HT-29 (cell line): ENCODE results near the gene SMG6. TPM values are rescaled to one million over a fixed set of nuclear protein-coding genes. Genes with fewer than 3 reads are reported as not detected.

Experiments used
- DNase-seq: peaks from one replicate; pipeline ENCODE4 v3.0.0-alpha.2; 2015; ENCODE audit warnings: low spot score
- total RNA-seq: library from RNA; depleted of rRNA; stranded (reverse); fragments of >200 nt; shearing (Covaris generic); gene quantifications from 2 replicates; pipeline ENCODE4 v1.2.3, GENCODE V29; 2014

SMG6 gene
- total RNA-seq, 1 experiment from 2014 or later: 14.9 TPM

DNA sequence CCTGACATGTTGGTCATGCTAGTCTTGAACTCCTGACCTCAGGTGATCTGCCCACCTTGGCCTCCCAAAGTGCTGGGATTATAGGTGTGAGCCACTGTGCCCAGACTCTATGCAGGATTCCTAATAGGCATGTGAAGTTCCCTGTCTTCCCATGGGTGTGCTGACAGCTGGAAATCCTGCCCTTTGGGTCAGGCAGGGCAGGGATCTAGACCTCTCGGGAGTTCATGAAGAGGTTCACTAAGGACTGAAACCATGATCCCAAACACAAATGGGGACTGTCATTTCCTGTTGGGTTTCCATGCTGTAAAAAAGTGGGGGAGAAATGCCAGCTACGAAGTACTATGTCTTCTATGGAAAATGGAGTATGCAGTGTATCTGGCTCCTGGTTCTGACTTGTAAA lies 196.5 kb downstream of the SMG6 start:
- DNase-seq: no peak

DNA sequence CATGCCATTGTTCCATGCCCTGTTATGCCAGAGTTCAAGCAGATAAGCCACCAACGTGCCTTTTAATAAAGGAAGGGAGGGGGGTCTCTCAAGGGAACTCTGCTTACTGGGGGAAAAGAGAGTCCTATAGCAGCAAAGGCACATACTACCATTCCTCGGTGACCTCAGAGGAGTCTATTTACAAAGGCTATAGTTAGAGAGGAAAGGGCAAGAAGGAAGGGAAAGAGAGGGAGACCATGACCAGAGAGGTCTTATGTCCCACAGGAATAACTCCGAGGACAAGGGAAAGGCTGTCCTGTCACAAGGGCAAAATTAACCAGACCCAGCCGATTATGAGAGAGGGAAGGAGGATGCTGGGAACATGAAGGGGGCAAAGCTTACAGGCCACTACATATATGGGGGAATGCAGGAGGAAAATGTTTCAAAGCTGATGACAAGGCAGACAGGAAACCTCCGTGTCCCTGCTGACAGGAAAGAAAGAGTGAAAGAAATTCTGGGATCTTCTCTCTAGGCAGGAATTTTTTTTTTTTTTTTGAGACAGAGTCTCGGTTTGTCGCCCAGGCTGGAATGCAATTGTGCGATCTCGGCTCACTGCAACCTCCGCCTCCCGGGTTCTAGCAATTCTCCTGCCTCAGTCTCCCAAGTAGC lies 197.2 kb downstream of the SMG6 start:
- DNase-seq: no peak

DNA sequence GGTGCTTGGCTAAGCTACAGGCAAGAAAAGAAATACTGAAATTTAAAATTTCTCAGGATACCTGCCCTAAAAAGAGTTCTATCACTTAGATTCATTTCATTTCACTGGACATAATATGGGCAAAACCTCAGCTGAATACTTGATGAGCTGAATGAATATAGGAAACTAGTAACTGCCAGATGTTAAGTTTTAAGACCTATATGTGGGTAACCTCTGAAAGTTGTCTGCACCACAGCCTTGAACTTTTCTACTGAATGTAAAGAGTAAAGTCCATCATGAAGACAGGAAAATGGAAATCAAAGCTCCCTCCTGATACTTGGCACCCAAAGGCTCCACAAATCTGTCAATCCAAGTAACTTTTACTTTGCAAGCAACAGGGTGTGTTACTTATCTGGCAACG lies 197.9 kb downstream of the SMG6 start:
- no peak for DNase-seq

DNA sequence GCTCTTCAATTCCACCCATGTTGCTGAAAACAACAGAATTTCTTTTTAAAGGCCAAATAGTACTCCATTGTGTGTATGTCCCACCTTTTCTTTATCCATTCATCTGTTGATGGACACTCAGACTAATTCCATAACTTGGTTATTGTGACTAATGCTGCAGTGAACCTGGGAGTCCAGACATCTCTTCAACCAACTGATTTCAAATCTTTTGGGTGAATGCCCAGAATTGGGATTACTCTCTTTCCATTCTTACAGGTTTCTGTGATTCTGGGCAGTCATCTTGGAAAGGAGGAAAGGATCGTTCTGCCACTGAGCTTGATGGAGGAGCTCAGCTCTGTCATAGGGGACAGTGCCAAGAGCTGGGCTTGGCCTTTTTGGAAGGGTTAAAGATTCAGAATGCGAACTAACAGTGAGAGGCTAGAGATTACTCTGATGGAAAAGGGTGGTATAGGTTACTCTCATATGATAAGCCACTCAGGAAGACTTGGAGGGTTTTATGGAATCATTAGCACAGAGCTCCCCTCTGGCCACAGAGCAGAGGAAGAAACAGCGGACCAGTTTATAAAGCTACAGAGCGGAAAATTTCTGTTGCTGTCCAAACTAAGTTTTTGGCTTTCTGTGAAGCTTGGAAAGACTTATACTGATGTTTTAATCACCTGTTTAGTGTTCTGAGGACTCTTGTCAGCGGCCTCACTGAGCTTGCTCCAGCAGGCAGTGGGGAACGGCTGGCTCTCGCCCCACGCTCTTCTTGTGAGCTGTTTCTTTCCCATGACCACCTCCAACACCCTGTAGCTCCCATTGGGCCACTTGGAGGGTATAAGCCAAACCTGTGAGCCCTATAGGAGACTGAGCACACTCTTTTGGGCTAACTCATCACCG lies 200.4 kb downstream of the SMG6 start:
- DNase-seq: peak; percentile 2

DNA sequence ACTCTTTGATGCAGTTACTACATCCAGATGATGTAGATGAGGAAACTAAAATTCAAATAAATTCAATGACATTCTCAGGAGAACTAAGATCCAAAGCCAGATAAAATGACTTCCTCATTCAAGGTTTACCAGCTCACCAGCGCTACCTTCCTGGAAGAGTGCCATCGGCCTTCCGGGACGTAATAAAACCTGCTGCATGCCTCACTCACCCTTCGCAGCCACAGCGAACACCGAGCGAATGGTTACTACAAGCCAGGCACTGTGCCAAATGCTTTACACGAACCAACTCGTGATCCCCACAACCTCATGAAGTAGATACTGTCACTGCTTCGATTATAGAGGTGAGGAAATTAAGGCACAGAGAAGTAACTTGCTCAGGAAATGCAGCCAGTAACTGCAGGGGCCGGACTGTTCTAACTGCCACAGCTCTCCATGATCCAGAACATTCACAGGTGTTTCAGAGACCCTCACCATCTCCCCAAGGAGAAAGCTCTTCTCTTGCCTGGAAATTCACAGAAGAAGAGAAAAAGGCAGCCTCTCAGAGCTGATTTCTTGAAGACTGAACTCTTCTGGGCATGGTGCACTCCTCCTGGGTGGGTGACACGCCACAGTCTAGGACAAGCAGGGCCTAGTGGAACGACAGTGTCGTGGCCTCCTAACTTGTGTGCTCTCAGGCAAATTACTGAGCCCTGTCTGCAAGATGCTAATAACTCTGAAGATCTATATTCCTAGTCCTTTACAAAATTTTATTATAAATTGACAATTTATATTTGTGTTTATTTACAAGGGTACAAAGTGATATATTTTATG lies 201.9 kb downstream of the SMG6 start:
- DNase-seq: peak; percentile 98

DNA sequence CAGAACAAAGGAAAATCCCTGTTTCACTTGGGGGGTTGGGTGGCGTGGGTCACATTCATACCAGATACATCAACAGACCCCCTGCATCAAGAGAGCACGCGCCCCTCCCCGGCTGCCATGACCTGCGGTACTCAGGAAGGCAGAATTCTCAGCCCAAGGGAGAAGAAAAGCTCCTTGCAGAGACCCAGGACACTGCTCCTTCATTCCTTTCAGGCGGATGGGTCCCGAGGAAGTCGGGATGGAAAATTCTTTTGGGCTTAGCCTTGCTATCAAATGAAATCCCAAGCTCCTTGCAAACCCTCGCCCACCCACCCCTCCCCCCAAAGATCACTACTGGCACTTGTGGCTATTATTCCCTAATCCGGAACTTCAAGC lies 208.1 kb downstream of the SMG6 start:
- no peak for DNase-seq

DNA sequence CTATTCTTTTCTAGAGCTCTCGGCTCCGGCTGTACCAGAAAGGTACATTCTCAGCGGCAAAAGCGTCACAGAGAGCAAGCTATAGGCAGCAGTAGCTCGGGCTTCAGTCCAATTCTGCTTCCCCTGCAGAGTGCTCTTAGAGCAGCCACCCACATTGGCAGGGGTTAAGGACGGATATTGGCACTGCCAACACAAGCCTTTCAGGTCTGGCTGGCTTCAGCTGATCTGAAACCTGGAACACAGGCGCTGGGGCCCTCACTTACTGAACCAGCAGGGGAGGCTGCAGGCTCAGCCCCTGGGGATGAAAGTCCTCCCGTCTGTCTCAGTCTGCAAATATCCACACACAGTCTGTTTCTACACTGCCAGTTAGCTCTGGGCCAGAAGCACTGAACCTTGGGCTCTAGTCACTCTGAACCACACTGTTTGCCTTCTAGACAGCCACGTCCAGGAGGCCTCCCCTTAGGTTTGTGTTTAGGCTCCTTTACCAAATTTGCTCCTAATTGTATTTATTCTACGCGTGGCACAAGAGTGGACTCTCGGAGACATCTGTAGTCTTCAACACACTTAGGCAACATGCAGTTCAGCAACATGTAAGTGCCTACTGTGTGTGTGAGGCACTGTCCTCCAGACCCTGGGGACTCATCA lies 208.6 kb downstream of the SMG6 start:
- peak; percentile 28 for DNase-seq

DNA sequence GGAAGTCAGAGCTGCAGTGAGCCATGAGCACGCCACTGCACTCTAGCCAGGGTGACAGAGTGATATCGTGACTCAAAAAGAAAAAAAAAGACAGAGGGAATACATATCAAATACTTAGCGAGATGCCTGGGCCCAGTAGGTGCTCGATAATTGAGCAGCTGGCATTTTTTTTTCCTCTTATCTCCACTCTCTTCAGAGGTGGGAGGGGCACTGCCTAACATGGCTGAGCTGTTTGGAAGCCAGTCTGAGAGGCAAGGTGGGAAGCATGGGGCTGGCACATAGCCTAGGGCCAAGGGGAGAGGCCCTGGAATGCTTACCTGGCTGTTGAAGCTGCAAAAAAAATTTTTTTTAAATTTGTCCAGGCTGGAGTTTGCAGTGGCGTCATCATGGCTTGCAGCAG lies 210.2 kb downstream of the SMG6 start:
- no peak for DNase-seq

DNA sequence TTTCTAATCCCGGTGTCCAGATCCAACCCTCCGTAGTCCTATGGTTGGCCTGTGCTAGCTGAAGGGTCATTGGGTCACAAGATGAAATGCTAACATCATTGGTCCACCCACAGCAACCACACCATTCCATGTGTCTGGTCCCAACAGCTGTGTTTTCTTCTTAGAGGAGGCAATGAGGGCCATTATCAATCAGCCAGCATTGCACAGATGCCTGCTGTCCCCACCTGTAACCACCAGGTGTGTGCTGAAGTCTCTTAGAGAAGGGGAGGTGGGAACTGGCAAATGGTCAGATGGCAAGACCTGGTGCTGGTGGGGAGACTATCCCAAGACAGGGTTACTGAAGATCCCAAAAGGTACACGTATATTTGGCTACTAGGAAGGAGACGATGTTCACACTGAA lies 211.3 kb downstream of the SMG6 start:
- no peak for DNase-seq

DNA sequence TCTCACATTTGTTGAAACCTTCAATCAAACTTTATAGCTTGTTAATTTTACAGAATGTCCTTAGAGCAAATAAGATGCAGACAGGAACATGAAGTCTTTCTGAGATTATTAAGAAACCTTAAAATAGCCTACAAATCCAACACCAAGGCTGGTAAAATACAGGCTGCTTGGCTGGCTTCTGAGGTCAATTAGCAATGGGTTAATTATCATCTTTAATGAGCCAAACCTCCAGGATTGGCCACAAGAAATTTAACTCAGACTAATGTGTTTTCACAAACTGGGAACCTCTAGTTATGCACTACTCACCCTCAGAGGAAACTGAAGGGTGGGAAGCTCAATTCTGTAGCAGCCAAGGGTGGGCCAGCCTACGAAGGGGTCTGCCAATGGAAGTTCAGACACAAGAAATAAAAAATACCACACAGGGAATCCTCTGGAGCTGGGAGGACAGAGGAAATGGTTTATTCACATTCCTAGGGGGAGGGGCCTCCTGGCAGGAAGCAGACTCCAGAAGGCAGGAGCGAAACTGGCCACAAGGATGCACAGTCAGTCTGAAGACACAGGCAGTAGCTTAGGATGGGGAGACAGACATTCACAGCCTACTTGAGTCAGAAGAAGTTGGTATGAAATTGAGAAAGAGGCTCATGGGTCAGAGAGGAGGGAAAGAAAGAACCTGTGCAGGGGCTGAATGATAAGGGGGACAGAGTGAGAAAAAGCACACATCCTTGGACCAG lies 212.6 kb downstream of the SMG6 start:
- no peak for DNase-seq

DNA sequence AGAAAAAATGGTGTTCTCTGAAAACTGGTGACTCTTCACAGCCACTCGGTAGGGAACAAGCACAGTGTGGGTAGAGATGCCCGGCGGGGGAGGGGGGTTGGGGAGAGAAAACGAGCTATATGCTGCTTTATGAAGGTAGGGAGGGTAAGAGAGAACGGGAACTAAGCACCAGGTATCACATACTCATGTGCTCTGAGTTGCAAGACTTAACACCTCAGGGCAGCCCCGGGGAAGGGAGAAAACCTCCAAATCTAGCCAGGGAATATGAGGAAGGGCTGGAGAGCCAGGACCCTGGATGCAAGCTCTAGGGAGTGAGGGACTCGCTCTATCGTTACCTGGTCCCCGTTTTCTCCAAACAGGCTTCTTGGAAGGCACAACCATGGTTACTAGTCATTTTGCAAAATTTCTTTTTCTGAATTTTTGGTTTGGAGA lies 213.4 kb downstream of the SMG6 start:
- DNase-seq: no peak

DNA sequence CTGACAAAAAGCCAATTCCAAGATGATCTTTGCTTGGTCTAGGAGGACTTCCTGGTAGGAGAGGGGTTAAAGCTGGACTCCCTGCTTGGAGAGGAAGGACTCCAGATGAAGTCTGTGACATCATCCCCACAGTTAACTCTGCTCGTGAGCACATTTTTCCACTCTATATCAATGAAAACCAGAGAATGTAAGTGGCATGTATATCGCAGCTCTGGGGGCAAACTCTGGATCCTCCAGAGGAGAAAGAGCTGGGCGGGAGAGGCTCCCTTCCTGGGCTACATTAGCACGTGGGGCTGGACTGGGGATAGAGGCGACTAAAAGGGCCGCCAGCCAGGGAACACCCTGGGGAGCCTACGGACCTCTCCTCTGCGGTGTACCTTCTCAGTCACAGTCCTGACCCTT lies 214.6 kb downstream of the SMG6 start:
- no peak for DNase-seq

DNA sequence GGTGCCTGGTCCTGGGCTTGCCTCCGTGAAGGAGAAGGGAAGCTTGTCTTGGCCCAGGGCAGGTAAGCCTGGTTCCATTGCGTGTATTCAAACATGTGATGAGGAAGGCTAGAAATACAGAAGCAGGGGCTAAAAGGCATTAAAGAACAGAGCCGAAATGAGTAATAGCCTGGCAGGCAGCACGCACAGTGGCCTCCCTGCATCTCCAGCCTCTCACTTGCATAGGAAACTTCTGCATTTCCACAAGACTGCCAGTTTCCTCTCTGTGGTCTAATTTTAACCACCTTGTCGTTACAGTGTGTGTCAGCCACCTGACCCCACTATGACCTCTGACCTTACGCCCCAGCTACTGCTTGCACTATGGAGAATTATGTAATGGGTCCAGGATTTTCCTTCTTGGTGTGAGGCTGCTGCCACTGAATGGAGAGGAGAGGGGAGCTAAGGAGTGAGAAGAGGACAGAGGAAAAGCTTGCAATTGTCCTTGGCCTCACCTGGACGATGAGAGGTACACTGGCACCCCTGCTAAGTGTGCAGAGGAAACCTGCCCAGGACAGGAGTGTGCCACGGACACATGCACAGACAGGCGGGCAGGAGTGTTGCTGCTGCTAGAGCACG lies 215.9 kb downstream of the SMG6 start:
- DNase-seq: no peak

DNA sequence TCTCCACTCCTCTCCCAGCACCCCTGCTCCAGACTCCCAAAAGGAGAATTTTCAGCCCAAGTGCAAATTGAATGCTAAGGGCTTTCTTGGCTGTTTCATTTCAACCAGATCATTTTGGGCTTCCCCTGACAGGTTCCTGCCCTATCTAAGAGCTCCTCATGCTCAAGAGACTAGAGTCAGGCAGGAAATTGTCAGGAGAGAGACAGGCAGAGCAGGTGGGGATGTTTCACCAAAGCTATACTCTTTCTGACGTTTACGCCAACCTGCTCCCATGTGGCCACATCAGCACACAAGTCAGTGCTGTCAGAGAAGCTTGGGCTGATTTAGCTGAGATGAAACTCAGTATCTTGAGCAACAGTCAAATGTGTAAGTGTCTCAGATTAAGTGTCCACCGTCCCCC lies 217.3 kb downstream of the SMG6 start:
- DNase-seq: no peak

DNA sequence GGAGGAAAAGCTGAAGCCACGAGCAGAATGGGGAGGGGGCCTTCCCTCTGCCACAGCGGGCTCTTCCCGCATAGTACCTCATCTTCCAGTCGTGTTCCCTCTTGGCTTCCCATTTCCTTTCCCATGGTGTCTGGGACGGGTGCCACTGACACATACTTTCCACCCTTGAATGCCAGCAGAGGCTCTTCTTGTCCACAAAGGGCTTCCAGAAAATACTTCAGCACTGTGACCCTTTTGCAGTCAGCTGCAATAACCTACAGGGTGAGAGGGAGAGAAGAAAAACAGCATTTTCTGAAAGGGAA lies 218.0 kb downstream of the SMG6 start:
- no peak for DNase-seq

DNA sequence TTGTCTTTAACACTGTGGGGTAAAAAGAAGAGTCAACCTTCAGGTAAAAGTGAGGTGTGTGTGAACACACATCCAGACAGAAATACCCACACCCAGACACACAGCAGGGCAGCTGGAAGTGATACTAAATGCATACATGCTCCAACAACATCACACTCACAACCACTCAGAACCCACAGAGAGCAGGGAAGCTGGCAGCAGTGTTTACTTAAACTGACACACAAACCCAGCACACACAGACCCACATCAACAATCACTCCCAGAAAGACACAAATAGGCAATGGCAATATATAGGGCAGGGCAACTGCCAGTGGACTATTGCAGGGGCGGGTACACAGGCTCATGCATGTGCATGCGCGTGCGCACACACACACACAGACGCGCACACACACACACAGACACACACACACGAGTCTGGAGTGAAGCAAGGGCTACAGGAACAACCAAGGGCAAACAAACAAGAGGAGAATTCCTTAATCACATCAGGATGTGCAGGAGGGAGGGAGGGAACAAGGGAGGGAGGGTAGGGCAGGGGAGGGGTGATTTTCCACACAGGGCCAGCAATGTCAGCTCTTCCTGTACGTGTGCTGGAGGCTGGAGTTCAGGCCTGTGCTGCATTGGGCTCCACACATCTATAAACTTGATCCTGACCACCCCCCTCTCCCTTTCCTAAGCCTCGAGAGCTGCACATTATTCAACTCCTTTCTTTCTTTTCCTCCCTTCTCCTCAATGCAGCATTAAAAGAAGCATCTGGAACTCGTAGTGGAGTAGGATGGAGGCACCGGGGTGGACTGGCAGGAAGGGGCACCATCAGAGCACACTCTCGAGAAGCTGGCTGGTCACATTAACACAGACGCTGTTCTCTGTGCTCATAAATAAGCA lies 218.6 kb downstream of the SMG6 start:
- peak; percentile 41 for DNase-seq

DNA sequence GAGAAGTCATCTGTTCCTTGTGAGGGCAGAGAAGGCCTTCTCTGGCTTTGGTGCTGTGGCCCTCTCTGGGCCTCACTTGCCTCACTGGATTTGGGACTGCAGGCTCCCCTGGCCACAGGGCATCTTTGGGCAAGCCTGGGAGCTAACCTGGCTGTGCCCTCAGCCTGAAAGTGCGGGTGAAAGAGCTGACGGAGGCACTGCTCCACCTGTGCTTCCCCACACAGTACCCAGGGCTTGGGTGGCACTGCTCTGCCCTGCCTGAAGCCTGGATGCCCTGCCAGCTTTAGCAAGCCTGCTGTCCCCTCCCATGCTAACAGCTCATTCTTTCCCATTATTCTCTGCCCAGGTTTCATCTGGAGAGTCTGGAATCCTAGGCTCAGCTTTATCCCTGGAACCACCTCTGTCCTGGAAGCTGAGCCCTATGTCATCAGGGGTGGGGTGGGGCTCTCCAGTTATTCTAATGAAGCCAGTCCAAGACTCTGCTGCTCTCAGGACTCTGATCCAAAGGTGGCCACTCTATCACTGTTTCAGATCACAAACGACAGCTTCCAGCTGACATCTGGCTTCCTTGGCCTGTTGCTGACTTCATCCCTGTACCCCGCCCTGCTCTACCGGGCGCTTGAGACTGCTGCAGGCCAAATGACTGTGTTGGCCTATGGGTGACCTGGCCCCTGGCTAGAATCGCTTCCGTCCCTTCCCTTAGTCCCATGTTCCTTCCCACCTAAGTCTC lies 219.4 kb downstream of the SMG6 start:
- DNase-seq: peak; percentile 66

DNA sequence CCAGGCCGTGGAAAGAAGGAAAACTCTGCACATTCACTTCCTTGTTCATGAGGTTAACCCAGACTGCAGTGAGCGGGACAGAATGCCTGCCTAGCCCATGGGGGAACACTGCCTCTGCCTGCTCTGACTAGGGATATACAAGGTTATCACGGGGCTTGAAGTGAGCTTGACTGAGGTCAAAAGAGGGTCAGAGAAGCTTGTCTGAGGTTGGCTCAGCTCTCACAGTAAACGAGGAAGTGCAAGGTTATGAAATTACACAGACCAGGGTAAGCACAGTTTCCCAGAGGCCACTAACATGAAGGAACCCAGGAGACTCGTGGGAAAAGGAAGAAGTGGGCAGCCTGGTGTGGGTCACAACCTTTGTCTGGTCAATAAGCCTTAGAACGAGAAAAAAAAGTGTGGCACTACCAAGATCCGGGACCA lies 220.0 kb downstream of the SMG6 start:
- DNase-seq: peak; percentile 22
